Right lobe of liver (tissue), 4 donors: ENCODE data around the gene RAD17.

Experiments
- POLR2A ChIP-seq: fragments of 450-650 bp; IDR thresholded peaks from one replicate; pipeline ENCODE4 v1.6.1; 2017; ENCODE audit warnings: antibody characterized with exemption, mild to moderate bottlenecking
- TF ChIP-seq, protein P1 (sequence below), 4 donors: fragments of 200-600 bp in 3 of 4; fragments of 450-650 bp in 1 of 4; IDR thresholded peaks; one replicate each; pipeline versions ENCODE4 v1.5.1 to v1.8.0; 2016 to 2022; ENCODE audit warnings: antibody characterized with exemption in 4 of 4, mild to moderate bottlenecking in 2 of 4
- donor health status: DM: no; HTN: no; CAD: no.
- donor health status: DM: no; HTN: no; CAD: no.
- donor health status: DM: no; HTN: yes; CAD: no.

DNA sequence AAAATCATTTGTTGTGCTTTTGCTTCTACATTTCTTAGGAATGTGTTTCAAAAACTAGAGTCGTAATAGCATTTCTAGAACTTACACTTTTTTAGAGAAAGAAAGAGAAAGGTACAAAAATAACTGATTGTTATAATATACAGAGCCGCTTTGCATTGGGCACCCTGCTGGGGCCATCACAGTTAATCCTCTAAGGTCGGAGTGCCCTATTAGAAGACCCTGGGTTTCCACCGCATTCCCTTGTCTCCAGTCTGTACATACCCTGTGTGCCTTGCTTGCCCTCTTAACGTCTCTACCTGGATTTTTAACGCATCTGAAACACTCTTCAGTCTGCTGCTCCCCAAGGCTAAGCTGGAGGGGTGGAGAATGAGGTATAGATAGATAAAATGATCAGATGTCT lies 46.6 kb downstream of the RAD17 start:
- no peak for TF ChIP-seq POLR2A
- TF ChIP-seq, protein P1, sequence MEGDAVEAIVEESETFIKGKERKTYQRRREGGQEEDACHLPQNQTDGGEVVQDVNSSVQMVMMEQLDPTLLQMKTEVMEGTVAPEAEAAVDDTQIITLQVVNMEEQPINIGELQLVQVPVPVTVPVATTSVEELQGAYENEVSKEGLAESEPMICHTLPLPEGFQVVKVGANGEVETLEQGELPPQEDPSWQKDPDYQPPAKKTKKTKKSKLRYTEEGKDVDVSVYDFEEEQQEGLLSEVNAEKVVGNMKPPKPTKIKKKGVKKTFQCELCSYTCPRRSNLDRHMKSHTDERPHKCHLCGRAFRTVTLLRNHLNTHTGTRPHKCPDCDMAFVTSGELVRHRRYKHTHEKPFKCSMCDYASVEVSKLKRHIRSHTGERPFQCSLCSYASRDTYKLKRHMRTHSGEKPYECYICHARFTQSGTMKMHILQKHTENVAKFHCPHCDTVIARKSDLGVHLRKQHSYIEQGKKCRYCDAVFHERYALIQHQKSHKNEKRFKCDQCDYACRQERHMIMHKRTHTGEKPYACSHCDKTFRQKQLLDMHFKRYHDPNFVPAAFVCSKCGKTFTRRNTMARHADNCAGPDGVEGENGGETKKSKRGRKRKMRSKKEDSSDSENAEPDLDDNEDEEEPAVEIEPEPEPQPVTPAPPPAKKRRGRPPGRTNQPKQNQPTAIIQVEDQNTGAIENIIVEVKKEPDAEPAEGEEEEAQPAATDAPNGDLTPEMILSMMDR (IDR thresholded peaks at IDR 0.05), result no peak
